Left renal pelvis (tissue), 4 donors: ENCODE data around the gene CYP19A1. TPM values are rescaled to one million over a fixed set of nuclear protein-coding genes. Genes with fewer than 3 reads are reported as not detected.

Experiments
- DNase-seq, 4 donors: peaks; one replicate each; pipeline ENCODE4 v3.0.0-alpha.2; 2013; ENCODE audit warnings: low read depth in 4 of 4, low spot score in 3 of 4
- polyA plus RNA-seq, 4 donors: library from polyadenylated mRNA; unstranded; fragments of 120-200 nt; gene quantifications; one replicate each; pipeline ENCODE4 v1.2.1, GENCODE V29; 2013; ENCODE audit not compliant: insufficient read length in 4 of 4

Gene CYP19A1
- polyA plus RNA-seq, 4 donors: 0.66 TPM; not detected in 3

DNA sequence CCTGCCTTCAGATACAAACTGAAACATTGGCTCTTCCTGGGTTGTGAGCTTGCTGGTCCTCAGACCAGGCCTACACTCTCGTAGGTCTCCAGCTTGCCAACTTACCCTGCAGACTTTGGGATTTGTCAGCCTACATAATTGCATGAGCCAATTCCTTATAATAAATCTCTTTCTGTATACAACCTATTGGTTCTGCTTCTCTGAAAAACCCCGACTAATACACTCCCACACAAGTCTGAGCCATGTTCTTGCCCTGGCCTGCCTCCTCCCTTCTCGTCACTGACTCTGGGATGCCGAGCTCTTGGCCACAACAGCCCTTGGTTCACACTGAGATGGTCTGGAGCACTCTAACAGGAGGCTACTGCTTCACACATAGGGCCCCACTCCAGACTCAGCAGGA is 9.5 kb downstream of the CYP19A1 start:
- DNase-seq: no peak

DNA sequence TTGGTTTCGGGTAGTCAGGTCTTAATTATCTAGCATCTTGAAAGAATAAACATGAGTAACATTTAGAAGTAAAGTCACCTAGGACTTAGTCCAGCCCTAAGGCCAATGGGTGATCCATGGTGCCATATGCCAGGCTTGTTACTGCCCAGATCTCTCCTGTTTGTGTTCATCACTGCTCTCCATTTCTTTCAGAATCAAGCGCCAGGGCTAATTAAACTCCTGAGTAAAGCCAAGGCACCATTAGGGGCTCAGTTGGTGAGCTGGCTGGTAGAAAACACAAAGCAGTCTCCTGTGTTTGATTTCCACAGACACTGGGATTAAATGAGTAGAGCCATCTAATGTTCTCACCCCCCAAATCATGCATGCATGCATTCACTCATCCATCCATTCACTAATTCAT is 11.3 kb downstream of the CYP19A1 start:
- no peak for DNase-seq

DNA sequence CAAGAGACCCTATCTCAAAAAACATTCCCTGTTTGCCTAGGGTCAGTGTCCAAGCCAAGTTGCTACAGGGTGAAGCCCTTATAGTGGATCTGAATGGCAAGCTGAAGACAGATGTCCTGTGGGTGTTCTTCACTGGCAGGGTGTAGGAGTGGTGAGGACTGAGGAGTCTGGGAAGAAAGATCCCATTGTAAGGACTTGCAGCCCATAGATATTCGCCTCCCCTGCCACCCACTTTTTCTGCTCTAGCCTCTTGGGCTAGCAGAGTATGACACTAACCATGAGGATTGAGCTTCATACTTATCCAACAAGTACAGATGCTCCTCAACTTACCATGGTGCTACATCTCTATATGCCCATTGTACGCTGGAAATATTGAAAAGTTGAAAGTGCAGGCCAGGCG is 13.2 kb downstream of the CYP19A1 start:
- no peak for DNase-seq

DNA sequence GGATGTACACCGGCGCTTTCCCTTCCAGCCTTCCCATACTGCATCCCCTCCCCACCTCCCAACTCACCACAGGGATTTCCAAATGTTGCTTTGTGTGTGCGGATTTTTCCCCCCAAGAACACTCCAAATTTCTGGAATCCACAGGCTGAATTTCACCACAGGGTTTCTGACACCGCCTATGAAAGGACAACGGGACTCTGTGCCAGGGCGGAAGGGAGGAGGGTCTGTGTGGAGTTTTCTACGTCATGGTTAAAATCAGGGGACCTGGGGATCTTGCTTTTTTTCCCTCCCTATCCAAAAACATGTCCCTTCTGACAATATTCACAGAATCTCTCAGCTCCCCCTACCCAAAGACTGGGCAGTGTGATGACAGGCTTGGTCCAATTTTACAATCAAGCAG is 14.6 kb downstream of the CYP19A1 start:
- no peak for DNase-seq

DNA sequence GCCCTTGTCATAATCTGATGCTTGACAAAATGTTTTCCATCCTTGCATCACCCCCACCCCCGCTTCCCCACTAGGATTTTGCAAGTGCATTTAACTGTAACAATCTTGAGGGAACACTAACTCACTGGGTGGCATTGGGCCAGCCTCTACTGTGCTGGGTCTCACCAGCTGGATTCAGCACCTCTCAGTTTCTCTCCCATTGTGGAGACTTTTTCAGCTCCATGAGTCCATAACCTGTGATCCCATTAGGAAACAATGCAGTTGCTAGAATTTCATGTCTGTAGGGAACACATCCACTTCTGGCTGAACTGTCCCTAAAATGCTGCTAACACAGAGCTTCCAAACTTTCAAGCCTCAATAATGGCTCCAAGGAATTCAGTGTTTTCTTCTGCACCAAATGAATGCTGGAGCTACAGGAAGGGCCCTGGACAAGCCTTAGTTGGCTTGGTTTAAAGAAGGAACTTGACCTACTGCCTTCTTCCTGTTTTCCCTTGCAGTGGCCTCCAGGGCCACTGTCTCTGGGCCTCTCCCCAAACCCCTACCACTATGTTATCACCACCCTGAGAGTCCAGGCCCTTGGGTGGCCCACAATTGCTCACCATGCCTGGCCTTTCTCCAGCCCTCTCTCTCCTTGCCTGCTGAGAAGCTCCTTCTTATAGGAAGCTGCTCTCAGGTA is 15.6 kb downstream of the CYP19A1 start:
- no peak for DNase-seq

DNA sequence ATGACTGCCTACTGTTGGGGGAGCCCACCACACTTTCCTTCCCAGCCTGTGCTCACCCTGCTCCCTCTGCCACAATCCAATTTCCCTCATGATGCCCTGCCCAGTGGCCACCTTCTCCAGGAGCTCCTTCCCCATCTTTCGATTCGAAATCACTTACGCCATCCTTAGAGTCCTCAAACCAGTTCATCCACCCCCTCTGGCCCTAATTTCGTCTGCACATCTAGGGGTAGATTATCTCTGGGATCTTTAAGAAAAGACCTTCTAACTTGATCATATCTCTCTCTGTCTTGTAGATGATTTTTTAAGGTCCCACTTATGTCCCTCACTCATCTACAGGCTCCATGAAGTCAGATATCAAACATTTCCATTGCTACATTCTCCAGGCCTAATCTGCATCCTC is 17.1 kb downstream of the CYP19A1 start:
- DNase-seq: no peak

DNA sequence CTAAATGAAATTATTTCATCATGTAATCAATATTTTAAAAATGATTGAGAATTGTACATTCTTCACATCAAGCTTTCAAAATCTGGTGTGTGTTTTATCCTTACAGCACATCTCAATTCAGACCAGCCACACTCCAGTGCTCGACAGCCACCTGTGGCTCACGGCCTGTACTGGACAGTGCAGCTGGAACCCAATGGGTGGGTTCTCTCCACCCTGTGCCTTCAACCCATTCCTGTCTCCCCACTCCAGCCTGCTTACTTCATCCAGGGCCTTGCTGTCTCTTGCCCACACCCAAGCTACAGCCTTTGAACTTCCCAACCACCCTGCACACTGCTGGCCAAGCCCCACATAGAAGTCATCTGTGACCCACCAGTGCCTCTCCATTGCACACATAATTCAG is 17.6 kb downstream of the CYP19A1 start:
- DNase-seq: no peak

DNA sequence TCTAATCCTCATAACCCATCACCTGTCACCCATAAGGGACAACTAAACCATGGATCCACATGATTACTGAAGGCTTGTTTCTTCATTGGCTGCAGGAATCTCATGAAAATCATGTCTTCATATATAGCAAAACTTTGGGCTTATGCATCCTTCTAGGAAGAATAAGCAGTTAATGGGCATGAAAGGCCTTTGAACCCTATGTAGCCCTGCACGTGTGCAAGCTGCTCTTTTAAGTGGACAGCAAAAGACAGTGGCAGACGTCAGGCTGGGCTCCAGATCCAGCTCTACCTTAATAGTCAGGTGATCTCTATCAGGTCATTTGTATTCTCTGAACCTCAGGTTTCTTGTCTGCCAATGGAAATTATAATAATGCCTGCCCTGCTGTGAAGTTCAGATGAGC is 18.9 kb downstream of the CYP19A1 start:
- no peak for DNase-seq

DNA sequence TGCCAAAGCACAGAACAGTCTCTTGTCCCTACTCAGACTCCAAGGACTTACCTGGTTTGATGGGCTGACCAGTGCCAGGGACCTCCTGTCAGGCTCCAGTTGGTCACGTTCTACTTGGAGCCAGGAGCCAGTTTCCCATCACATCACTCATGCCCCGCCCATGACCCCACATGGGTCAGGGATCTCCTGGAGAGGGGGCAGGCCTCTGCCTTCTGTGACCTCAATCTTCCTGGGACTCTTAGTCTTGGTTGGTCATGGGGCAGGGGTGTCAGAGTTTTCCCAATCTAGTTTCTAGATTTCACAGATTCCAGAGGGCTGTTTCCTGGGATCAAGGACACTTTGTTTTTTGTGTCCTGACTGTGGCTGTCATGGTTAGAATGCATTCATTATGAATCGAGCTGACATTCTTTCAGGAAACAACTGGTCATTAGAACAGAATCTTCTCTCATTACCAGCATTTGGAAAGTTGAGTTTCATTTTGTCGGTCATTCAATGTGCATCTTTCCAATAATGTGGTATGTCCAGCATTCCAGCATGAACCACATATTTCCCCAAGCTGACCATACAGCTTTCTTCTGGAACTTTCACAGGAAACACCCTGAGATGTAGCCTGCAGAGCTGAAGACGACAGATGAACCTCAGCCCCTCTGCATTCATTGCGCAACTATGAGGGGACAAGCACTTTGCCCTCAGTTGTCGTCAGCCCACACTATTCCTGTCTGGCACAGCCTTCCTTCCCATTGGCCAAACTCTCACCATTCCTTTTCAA is 19.8 kb downstream of the CYP19A1 start:
- DNase-seq: no peak

DNA sequence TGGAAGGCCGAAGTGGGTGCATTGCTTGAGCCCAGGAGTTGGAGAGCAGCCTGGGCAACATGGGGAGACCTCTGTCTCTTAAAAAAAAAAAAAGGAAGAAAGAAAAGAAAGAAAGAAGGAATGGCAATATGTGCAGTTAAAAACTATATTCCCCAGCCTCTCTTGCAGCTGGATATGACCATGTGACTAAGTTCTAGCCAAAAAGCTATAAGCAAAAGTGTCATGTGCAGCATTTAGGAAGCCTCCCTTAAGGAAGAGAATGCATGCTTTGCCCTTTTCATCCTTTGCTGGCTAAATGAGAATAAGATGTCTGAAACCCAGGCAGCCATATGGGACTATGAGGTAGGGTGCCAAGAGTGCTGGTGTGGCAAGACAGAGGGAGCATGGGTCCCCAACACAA is 21.8 kb downstream of the CYP19A1 start:
- no peak for DNase-seq

DNA sequence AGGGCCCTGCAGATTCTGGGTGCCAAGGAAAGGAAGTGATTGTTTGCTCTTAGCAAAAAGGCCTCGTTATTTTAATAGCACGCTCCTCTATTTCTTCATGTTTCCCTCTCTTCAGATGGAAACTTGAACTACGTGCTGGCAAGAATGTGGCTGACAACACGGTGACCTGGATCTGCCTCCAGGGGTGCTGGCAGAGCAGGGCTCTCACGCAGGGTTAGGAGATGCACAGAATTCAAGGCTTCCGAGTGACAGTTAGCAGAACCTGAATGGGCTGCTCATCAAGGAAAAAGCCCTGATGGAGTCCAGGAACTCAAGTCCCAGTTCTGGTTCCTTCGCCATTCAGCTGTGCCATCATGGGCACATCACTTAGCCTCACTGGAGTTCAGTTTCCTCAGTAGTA is 22.7 kb downstream of the CYP19A1 start:
- no peak for DNase-seq

DNA sequence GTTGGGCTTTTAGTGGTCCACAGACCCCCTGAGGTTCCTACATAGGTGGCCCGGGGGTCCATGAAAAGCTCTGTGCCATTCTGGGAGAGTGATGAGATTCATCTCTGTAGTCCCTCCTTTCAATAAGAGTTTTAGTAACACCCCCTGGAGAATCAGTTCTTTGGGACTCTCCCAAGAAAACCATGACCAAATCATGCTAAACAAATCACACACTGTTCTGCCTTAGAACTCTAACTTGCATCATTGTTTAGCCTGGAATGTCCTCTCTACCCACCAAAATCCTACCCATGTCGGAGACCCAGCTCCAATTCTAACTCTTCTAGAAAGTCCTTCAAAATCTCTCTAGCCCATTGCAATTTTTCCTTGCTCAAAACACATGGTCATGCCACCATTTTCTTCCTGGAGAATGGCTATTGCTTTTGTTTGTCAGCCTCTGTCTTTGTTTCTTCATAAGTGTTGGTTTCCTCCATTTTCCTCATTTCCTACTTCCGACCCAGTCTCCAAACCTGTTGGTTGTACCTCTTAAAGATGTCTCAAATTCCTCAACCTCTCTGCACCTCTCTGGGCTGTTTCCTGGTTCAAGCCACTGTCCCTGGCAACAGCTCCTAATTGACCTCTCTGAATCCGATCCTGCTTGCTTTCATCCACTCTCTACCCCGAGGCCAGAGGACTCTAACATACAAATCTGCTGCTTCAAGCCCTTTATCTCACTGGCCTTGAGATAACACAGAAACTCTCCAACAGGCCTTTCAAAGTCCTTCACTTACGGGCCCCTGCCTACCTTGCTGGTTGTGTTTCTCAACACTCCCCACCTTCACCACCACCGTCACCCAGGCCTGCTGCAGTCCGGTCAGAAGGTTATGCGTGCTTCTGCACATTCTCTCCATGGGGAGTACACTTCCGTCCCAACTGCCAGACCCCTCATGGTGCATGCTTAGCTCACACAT is 23.7 kb downstream of the CYP19A1 start:
- DNase-seq: no peak

DNA sequence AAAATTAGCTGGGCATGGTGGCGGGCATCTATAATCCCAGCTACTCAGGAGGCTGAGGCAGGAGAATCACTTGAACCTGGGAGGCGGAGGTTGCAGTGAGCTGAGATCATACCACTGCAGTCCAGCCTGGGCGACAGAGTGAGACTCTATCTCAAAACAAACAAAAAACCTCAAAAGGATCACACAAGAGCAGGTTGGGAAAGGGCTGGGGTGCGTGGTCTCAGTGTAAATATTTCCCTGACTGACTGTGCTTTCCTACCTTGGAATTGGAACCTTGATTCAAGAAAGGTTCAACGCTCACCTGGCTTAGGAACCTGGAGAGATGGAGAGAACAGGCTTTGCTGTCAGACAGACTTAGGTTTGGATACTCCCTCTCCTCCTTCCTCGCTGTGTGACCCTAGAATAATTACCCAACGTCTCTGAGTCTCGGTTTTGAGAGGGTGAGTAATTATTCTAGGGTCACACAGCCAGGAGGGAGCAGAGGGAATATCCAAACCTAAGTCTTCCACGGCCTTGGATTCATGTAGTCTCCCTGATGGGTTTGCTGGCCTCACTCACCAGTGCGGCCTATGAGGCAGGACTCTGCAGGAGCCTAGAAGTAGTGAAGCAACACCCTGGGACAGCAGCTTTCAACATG is 24.6 kb downstream of the CYP19A1 start:
- no peak for DNase-seq

DNA sequence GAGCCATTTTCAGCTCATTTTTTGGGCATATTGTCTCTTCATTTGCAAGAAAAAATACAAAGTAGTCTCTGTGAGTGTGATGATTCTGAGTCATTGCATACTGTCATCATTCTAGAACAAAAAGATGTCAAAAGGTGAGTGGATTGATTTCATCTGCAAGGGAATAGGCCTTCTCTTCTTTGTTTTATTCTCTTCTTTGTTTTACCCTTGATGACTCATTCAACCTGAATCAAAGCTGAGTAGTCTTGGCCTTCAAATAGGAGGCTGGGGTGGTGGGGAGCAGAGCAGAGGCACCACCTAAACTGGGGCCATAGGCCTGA is 25.4 kb downstream of the CYP19A1 start:
- no peak for DNase-seq

DNA sequence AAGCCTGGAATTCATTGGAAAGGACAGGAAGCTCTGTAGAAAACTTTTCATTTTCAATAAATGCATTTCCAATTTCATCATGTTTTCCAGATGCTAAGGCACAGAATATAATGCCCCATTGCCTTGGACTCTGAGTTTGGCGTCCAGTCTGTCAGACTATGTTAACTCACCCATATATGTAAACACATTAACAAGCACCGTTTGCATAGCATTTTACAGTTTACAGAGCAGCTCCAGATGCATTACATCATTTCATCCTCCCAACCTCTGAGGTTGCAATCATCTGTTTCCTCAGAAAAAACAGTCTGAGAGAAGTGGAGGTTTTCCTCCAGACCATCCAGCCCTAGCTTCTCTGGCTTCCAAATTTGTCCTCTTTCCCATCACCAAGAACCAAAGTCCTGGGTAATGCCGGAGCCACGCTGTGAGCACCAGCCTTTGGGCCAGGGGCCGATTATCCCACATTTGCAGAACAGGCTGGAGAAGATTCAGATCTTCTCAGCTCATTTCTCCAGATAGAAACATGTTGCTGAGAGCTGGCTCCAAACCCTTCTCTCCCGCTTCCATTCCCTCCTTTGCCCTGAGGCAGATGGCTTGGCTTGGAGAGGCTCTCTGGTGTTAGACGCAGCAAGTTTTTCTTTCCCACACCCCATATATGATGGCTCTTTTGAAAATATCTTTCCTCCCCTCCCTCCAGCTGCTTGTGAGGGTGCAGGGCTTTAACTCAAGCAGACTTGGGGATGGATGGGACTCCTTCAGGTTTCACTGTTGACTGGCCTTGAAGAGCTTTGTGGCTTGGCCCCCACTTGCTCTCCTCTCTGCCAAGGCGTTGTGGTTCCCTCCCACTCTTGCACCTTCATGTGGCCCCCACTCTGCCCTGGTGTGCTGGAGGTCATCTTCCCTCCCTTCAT is 26.0 kb downstream of the CYP19A1 start:
- no peak for DNase-seq

DNA sequence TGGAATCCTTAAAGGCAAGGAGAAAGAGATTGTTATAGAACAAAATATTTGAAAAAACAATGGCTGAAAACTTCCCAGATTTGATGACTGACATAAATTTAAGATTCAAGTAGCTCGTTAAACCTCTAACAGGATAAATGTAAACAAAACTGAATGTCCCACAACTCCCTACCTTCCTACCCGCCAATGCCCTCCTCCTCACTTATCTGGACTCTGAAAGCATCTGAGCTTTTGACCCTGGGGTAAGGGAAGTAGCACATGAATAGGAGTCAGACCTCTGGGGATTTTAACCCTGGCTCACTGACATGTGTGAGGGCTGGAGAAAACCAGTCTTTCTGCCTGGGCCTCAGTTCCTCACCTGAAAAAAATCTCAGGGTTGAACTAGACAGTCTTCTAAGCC is 26.9 kb downstream of the CYP19A1 start:
- no peak for DNase-seq

DNA sequence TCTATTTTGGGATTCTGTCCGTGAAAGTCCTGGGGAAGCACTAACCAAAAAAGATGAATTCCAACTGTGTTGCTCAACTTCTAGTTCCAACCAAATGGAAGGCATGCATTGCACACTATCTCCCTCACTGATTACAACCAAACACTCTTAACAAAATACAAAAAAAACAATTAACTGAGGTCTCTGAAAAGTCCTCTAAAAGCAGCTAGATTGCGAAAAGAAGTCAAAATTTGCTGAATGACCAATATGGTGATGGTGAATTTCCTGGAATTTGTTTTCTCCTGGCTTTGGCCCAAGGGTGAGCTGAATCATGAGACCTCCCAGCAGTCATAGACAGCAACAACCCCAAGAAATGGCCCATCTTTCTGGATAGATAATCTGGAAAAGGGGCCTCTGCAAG is 28.3 kb downstream of the CYP19A1 start:
- no peak for DNase-seq

DNA sequence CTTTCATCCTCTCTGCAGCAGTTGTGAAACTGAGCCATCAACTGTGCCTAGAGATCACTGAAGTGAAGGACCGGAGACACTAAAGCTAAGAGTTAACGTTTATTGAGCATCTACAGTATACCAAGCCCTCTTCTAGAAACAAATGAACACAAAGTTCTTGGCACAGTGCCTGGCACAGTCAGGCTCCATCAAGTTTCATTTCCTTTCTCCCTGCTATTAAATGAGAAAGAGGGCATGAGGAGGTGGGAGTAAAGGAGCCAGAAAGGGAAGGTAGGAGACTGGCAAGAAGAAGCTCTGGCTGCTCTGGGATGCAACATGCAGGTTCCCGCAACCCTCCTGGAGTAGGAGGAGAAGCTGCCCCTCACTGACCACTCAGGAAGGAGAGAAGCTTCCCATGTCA is 30.6 kb downstream of the CYP19A1 start:
- DNase-seq: no peak

DNA sequence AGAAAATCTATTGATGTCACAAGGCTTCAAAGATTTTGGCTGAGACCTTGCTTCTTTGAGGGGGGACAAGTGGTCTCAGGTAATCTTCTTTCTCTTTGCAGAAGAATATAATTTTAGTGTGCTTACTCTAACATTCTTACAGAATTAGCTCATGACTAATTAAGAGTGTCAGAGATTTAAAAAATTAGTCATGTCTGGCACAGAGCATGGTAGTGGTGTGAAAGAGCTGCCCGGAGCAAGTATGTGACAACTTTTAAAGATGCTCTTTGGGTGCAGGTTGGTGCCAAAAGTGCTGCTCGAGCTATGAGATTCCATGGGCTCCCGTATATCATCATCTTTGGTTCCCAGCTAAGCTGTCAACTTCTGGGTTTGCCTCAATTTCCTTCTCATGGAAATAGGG is 31.1 kb downstream of the CYP19A1 start:
- DNase-seq: no peak

DNA sequence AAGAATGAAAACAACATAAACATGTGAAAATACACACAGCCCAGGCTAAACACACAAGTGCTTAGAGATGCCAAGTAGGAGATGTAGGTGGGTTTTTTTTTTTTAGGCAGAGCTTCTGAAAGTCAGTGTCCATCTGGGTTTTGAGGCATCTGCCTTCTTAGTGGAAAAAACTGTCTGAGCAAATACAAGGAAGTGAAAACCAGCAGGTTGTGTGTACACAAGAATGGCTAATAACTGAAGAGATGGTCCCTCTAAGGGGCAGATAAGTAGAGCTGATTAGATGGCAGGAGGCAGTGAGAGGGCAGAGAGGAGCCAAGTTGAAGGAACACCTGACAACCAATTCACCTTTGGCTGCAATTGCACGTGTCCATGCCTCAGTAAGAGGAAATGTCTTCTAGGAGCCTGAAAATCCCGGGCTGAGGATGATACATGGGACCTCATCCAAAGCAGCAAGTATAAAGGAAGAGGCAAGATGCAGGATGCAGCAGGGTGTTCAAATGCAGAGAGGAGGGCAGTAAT is 34.9 kb downstream of the CYP19A1 start:
- DNase-seq: no peak
